H1 (cell line): Measurements from ENCODE around the gene PTX4. TPM values are rescaled to one million over a fixed set of nuclear protein-coding genes. Genes with fewer than 3 reads are reported as not detected.

Experiments used
- CTCF ChIA-PET: fragments of 300-600 bp; sonication (Branson Sonifier 250); formaldehyde crosslinking; loops from one replicate; lab custom pipeline; 2021; ENCODE audit not compliant: partially characterized antibody; lab: Charles Lee
- POLR2A ChIA-PET: fragments of 300-600 bp; sonication (Branson Sonifier 250); formaldehyde crosslinking; loops from one replicate; lab custom pipeline; 2021; ENCODE audit warnings: inconsistent platforms; ENCODE audit not compliant: partially characterized antibody; lab: Charles Lee
- DNase-seq, 2 experiments: peaks; one replicate each; pipeline versions ENCODE4 v3.0.0 to v3.0.0-alpha.2; 2010 to 2022; ENCODE audit warnings: low spot score in 2 of 2, low read depth in 1 of 2, mixed read lengths in 1 of 2
- FAIRE-seq: peaks from 2 replicates; lab custom pipeline; 2011; peaks lifted over from hg19 to GRCh38; lab: Jason Lieb, UNC
- H2AFZ ChIP-seq: 2 replicates; pipeline ENCODE4 v1.8.1; 2012; ENCODE audit warnings: low read length, inconsistent platforms
- H2AK5ac ChIP-seq: 2 replicates; pipeline ENCODE4 v1.6.1; 2013; ENCODE audit warnings: low read depth, low read length
- H2BK120ac ChIP-seq: replicated peaks from 2 replicates; pipeline ENCODE3; 2013; ENCODE audit warnings: low read depth, low read length, inconsistent platforms
- H2BK12ac ChIP-seq: 2 replicates; pipeline ENCODE4 v1.6.1; 2013; ENCODE audit warnings: low read depth, low read length
- H2BK15ac ChIP-seq: 2 replicates; pipeline ENCODE4 v1.6.1; 2013; ENCODE audit warnings: low read length
- H2BK20ac ChIP-seq: 2 replicates; pipeline ENCODE4 v1.6.1; 2013; ENCODE audit warnings: low read length
- H2BK5ac ChIP-seq: 2 replicates; pipeline ENCODE4 v1.6.1; 2013; ENCODE audit warnings: low read depth, low read length
- H3K14ac ChIP-seq: 2 replicates; pipeline ENCODE4 v1.6.1; 2013; ENCODE audit warnings: inconsistent platforms; ENCODE audit not compliant: insufficient read length
- H3K18ac ChIP-seq: 2 replicates; pipeline ENCODE4 v1.6.1; 2013; ENCODE audit warnings: low read length; ENCODE audit errors: extremely low read depth
- H3K23ac ChIP-seq: 2 replicates; pipeline ENCODE4 v1.6.1; 2013; ENCODE audit warnings: inconsistent platforms; ENCODE audit not compliant: insufficient read length
- H3K23me2 ChIP-seq: 2 replicates; pipeline ENCODE4 v1.6.1; 2013; ENCODE audit warnings: low read depth, low read length
- H3K27ac ChIP-seq: 2 replicates; pipeline ENCODE4 v1.6.1; 2011; ENCODE audit warnings: low read depth, low read length, inconsistent platforms
- H3K27me3 ChIP-seq, 4 experiments: replicated peaks in 1 of 4; 1 replicate in 1 of 4; 2 replicates in 3 of 4; pipeline versions ENCODE4 v1.6.1 to v1.8.1; 2011 to 2013; ENCODE audit warnings: low read length in 3 of 4, mild to moderate bottlenecking in 3 of 4, inconsistent platforms in 2 of 4, mixed read lengths in 2 of 4, moderate library complexity in 1 of 4; ENCODE audit not compliant: control insufficient read depth in 3 of 4, insufficient read depth in 3 of 4; ENCODE audit errors: extremely low read depth in 1 of 4
- H3K36me3 ChIP-seq, 4 experiments: 2 replicates each; pipeline versions ENCODE4 v1.6.1 to v1.8.1; 2011 to 2013; ENCODE audit warnings: mild to moderate bottlenecking in 4 of 4, low read length in 3 of 4, moderate library complexity in 2 of 4, control low read depth in 1 of 4, inconsistent platforms in 1 of 4; ENCODE audit not compliant: insufficient read depth in 4 of 4, control insufficient read depth in 2 of 4
- H3K4ac ChIP-seq: replicated peaks from 2 replicates; pipeline ENCODE3; 2013; ENCODE audit warnings: low read length, low read depth, mixed read lengths, inconsistent platforms; ENCODE audit not compliant: insufficient read length
- H3K4me1 ChIP-seq, 4 experiments: replicated peaks in 1 of 4; 1 replicate in 1 of 4; 2 replicates in 3 of 4; pipeline versions ENCODE4 v1.6.1 to v1.8.1; 2011 to 2013; ENCODE audit warnings: low read length in 3 of 4, inconsistent platforms in 2 of 4, mixed read lengths in 1 of 4; ENCODE audit not compliant: insufficient read depth in 4 of 4, control insufficient read depth in 3 of 4
- H3K4me2 ChIP-seq, 2 experiments: 2 replicates each; pipeline versions ENCODE4 v1.6.1 to v1.8.1; 2011 to 2013; ENCODE audit warnings: low read depth in 2 of 2, low read length in 2 of 2, control low read depth in 1 of 2, inconsistent platforms in 1 of 2, mild to moderate bottlenecking in 1 of 2; ENCODE audit not compliant: insufficient read depth in 1 of 2
- H3K4me3 ChIP-seq, 4 experiments: fragments of 200-600, 300-600 bp in 1 of 4; sonication (generic), shearing (Covaris generic), sonication (Bioruptor Twin) in 1 of 4; 2 replicates each; pipeline versions ENCODE4 v1.5.1 to v1.8.1; 2011 to 2016; ENCODE audit warnings: low read length in 4 of 4, low read depth in 3 of 4, control low read depth in 2 of 4, inconsistent platforms in 2 of 4, mild to moderate bottlenecking in 2 of 4, mixed read lengths in 1 of 4, moderate library complexity in 1 of 4; ENCODE audit not compliant: insufficient read depth in 2 of 4; ENCODE audit errors: extremely low read depth in 1 of 4
- H3K56ac ChIP-seq: replicated peaks from 2 replicates; pipeline ENCODE3; 2013; ENCODE audit warnings: low read depth, mild to moderate bottlenecking, mixed read lengths, low read length, inconsistent platforms; ENCODE audit not compliant: insufficient read length
- H3K79me1 ChIP-seq: 2 replicates; pipeline ENCODE4 v1.6.1; 2013; ENCODE audit warnings: low read depth, low read length, control low read depth
- H3K79me2 ChIP-seq, 2 experiments: 2 replicates each; pipeline versions ENCODE4 v1.6.1 to v1.8.1; 2012 to 2013; ENCODE audit warnings: low read length in 2 of 2, mild to moderate bottlenecking in 2 of 2, inconsistent platforms in 1 of 2; ENCODE audit not compliant: insufficient read depth in 2 of 2, control insufficient read depth in 1 of 2
- H3K9ac ChIP-seq, 4 experiments: replicated peaks in 1 of 4; 1 replicate in 1 of 4; 2 replicates in 3 of 4; pipeline versions ENCODE4 v1.6.1 to v1.8.1; 2011 to 2013; ENCODE audit warnings: low read depth in 3 of 4, low read length in 3 of 4, control low read depth in 2 of 4, mild to moderate bottlenecking in 2 of 4, moderate library complexity in 2 of 4, inconsistent platforms in 1 of 4; ENCODE audit errors: extremely low read depth in 1 of 4
- H3K9me3 ChIP-seq, 2 experiments: 2 replicates each; pipeline versions ENCODE4 v1.6.1 to v1.8.1; 2012 to 2013; ENCODE audit warnings: mild to moderate bottlenecking in 2 of 2, moderate library complexity in 2 of 2, control low read depth in 1 of 2, inconsistent platforms in 1 of 2, low read depth in 1 of 2, low read length in 1 of 2, mixed read lengths in 1 of 2; ENCODE audit not compliant: insufficient read depth in 2 of 2
- H4K20me1 ChIP-seq, 2 experiments: replicated peaks in 1 of 2; 2 replicates each; pipeline versions ENCODE3 to v1.8.1; 2011 to 2013; ENCODE audit warnings: inconsistent platforms in 2 of 2, low read length in 2 of 2, mild to moderate bottlenecking in 1 of 2; ENCODE audit not compliant: insufficient read depth in 2 of 2, control insufficient read depth in 1 of 2
- H4K5ac ChIP-seq: 2 replicates; pipeline ENCODE4 v1.6.1; 2013; ENCODE audit warnings: low read length, low read depth, mixed read lengths, inconsistent platforms; ENCODE audit not compliant: insufficient read length
- H4K8ac ChIP-seq: 2 replicates; pipeline ENCODE4 v1.8.0; 2013; ENCODE audit warnings: mild to moderate bottlenecking, moderate library complexity, low read length, inconsistent platforms; ENCODE audit not compliant: insufficient read depth; ENCODE audit errors: extremely low read depth
- H4K91ac ChIP-seq: replicated peaks from 2 replicates; pipeline ENCODE3; 2013; ENCODE audit warnings: low read length, mixed read lengths, inconsistent platforms; ENCODE audit not compliant: insufficient read length
- ATF3 ChIP-seq: IDR thresholded peaks from 2 replicates; pipeline ENCODE4 v1.6.1; 2011; ENCODE audit warnings: low read depth, mild to moderate bottlenecking, low read length; ENCODE audit not compliant: insufficient read depth
- BCL11A ChIP-seq, 2 experiments: IDR thresholded peaks; one replicate each; pipeline ENCODE4 v1.6.1; 2011; ENCODE audit warnings: low read depth in 2 of 2, low read length in 2 of 2, mild to moderate bottlenecking in 2 of 2
- CHD2 ChIP-seq: IDR thresholded peaks from 2 replicates; pipeline ENCODE4 v1.6.1; 2012; ENCODE audit warnings: low read length, improper control_type of control experiment
- JUND ChIP-seq: IDR thresholded peaks from 2 replicates; pipeline ENCODE4 v1.6.1; 2011; ENCODE audit warnings: mild to moderate bottlenecking, improper control_type of control experiment, low read length
- KDM4A ChIP-seq: IDR thresholded peaks from one replicate; pipeline ENCODE4 v1.7.1; 2012; ENCODE audit warnings: low read depth, mild to moderate bottlenecking, moderate library complexity, low read length, inconsistent platforms; ENCODE audit not compliant: severe bottlenecking
- KDM5A ChIP-seq: fragments of 200-600 bp; IDR thresholded peaks from 2 replicates; pipeline ENCODE4 v1.7.1; 2012; ENCODE audit warnings: mild to moderate bottlenecking, low read length, inconsistent platforms, mixed read lengths
- NANOG ChIP-seq: IDR thresholded peaks from 2 replicates; pipeline ENCODE4 v1.6.1; 2011; ENCODE audit warnings: low read length, low read depth, mild to moderate bottlenecking, inconsistent platforms; ENCODE audit not compliant: insufficient read depth, poor library complexity, severe bottlenecking
- POLR2AphosphoS5 ChIP-seq: IDR thresholded peaks from 2 replicates; pipeline ENCODE4 v1.6.1; 2011; ENCODE audit warnings: low read depth, low read length
- RNF2 ChIP-seq: fragments of 200-900, 300-1000 bp; sonication (generic); IDR thresholded peaks from 2 replicates; pipeline ENCODE4 v1.7.1; 2016; ENCODE audit warnings: borderline replicate concordance, low read depth, mild to moderate bottlenecking, antibody characterized with exemption, low read length; ENCODE audit not compliant: poor library complexity, severe bottlenecking; ENCODE audit errors: missing control alignments
- SUZ12 ChIP-seq: fragments of 200-600 bp; sonication (generic); IDR thresholded peaks from 2 replicates; pipeline ENCODE4 v1.6.1; 2012; ENCODE audit warnings: mild to moderate bottlenecking, inconsistent platforms, low read length, moderate library complexity, mixed read lengths
- WGBS, 2 experiments: shearing (Covaris generic) in 1 of 2; methylation state at CpG; one replicate each; pipeline versions ENCODE4 v1.1.6 to v1.1.7; 2013 to 2015; ENCODE audit warnings: low lambda C conversion rate in 2 of 2, mixed read lengths in 2 of 2, inconsistent platforms in 1 of 2, low coverage in 1 of 2, missing lambda C conversion rate in 1 of 2; ENCODE audit not compliant: insufficient replicate concordance in 2 of 2, insufficient coverage in 1 of 2, insufficient read length in 1 of 2; ENCODE audit errors: extremely low coverage in 1 of 2, missing lambda C conversion rate in 1 of 2; 5-methylcytosine and 5-hydroxymethylcytosine counted together
- polyA plus RNA-seq, 7 experiments: library from polyadenylated mRNA; depleted of rRNA in 3 of 7; stranded (reverse) in 5 of 7; unstranded in 2 of 7; fragments of >200 nt in 5 of 7; fragments of 200-250 nt in 2 of 7; gene quantifications; 1 replicate in 5 of 7; 2 replicates in 1 of 7; 4 replicates in 1 of 7; pipeline versions ENCODE4 v1.2.1 to v1.2.3, GENCODE V29; 2011 to 2013; ENCODE audit warnings: missing spikeins in 2 of 7, mixed read lengths in 2 of 7
- total RNA-seq: library from RNA; stranded (reverse); fragmentation: NEBNext Ultra II Directional; extraction: Animal tissue kit (Norgen Biotek cat#: 25700); gene quantifications from 2 replicates; pipeline ENCODE4 v1.2.1, GENCODE V29; 2021

The PTX4 gene
- total and polyA plus RNA-seq, 2 of the 8 experiments (the other 6 are each of a cell fraction or from before 2014, with no cell fraction given), result not detected

DNA sequence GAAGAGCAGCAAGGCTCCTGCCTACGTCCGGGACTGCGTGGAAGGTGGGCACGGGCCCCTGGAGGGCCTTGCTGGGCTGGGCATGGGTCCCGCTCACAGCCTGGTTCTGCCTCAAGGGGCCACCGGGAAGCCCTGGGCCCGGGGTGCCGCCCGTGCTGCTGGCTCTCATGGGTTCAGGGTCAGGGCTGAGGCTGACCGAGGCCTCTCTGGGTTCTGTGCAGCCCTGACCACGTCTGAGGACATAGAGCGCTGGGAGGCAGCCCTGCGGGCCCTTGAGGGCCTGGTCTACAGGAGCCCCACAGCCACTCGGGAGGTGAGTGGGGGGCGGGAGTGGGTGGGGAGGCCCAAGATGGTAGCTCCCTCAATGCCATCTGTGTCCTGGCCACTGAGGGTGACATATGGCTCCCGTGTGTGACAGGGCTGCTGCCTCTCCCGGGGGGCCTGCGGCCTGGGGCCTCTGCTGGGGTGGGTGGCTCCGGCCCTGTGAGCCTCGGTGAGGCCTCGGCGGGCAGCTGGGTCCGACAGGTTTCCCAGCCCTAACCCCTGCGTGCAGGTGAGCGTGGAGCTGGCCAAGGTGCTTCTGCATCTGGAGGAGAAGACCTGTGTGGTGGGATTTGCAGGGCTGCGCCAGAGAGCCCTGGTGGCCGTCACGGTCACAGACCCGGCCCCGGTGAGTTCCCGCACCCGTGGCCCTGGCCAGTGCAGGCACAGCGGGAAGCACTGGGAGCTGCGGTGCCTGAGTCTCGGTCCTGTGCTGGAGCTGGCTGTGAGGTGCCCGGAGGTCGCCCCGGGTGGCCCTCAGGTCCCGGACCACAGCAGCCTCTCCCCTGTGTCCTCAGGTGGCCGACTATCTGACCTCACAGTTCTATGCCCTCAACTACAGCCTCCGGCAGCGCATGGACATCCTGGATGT, 13.6 kb upstream of the PTX4 start:
- Histone ChIP-seq H2BK15ac (no peak overlapping the region), H2AK5ac (no peak overlapping the region), H3K4ac (no peak overlapping the region), H2AFZ (no peak overlapping the region), H3K23ac (no peak overlapping the region), H3K27me3 (no peaks in the 10 kb centered on the region), H4K91ac (no peak overlapping the region), H3K18ac (no peak overlapping the region), H2BK20ac (no peak overlapping the region), H2BK5ac (no peak overlapping the region), H3K4me3 (no peak overlapping the region), H3K56ac (no peak overlapping the region), H4K8ac (0 out of 2 replicates have a peak overlapping the region, but pooled peaks have one; percentile 51), H3K27ac (no peak overlapping the region), H3K14ac (no peak overlapping the region), H3K79me2 (no peaks in the 10 kb centered on the region), H2BK120ac (no peak overlapping the region), H3K9ac (no peak overlapping the region), H3K9me3 (no peaks in the 10 kb centered on the region), H4K20me1 (peaks cover 4% of the 10 kb centered on the region in 2 experiments), H3K4me2 (no peak overlapping the region), H3K4me1 (no peaks in the 10 kb centered on the region), H3K79me1 (no peaks in the 10 kb centered on the region; the same call in 1 of the 2 replicates), H3K36me3 (peaks cover 13 to 67% (median 29%) of the 10 kb centered on the region in 4 experiments; a peak in 6 of 8 replicates), H2BK12ac (no peak overlapping the region), H4K5ac (no peak overlapping the region), H3K23me2 (no peaks in the 10 kb centered on the region)
- FAIRE-seq (no peak), DNase-seq (no peak)
- ChIA-PET POLR2A (interaction anchor here (1.1 to 16.8 kb wide), 6 partner anchors 9 to 795 kb away, joined by 3 to 175 read pairs (median 4); partner anchors contain the start of genes TELO2 and UBE2I), CTCF (interaction anchor here (0.7 to 1.8 kb wide), 4 partner anchors 8 to 69 kb away, joined by 3 to 6 read pairs (median 4); no protein-coding TSS in a partner anchor)
- 95% methylated on average over 35 of the region's 42 CpGs; no CpG with 5 or more reads in 1 of the 2 experiments for WGBS, 2 experiments
- TF ChIP-seq NANOG (no peak), CHD2 (no peak), ATF3 (no peak), BCL11A (IDR thresholded peaks at IDR 0.05; ENCODE audit: low read depth in 2 of 2, low read length in 2 of 2) (no peak), POLR2AphosphoS5 (no peak), SUZ12 (no peak), KDM4A (no peak), JUND (no peak), KDM5A (no peak), RNF2 (no peak)
